HG03108 (cell line): ENCODE results near the gene PRKN.

Experiments used
- ATAC-seq: cut with Tn5 transposase; IDR thresholded peaks from one replicate; pipeline ENCODE4 v1.9.1; 2021; ENCODE audit warnings: moderate library complexity; ENCODE audit not compliant: unreplicated experiment

The PRKN gene

GRCh38 chr6:162256361-162256760 is 471.2 kb downstream of the PRKN start:
- no peak for ATAC-seq

GRCh38 chr6:162251257-162251656 is 476.3 kb downstream of the PRKN start:
- no peak for ATAC-seq

- ATAC-seq = no peak
Observed at GRCh38 chr6:162249907-162250642, 477.5 kb downstream of the PRKN start.

GRCh38 chr6:162245830-162246420 is 481.6 kb downstream of the PRKN start:
- no peak for ATAC-seq

- no peak for ATAC-seq
Observed at GRCh38 chr6:162244031-162244430, 483.5 kb downstream of the PRKN start.

GRCh38 chr6:162242915-162243314 is 484.7 kb downstream of the PRKN start:
- no peak for ATAC-seq

- no peak for ATAC-seq
Observed at GRCh38 chr6:162239330-162239729, 488.2 kb downstream of the PRKN start.

GRCh38 chr6:162238675-162239074 is 488.9 kb downstream of the PRKN start:
- no peak for ATAC-seq

- ATAC-seq = no peak
Observed at GRCh38 chr6:162237331-162237730, 490.2 kb downstream of the PRKN start.

- ATAC-seq = no peak
Observed at GRCh38 chr6:162234631-162235030, 492.9 kb downstream of the PRKN start.

- ATAC-seq = no peak
Observed at GRCh38 chr6:162230147-162230752, 497.3 kb downstream of the PRKN start.

GRCh38 chr6:162229093-162229492 is 498.5 kb downstream of the PRKN start:
- ATAC-seq = no peak

GRCh38 chr6:162226803-162227202 is 500.8 kb downstream of the PRKN start:
- no peak for ATAC-seq

GRCh38 chr6:162222521-162222920 is 505.0 kb downstream of the PRKN start:
- ATAC-seq = no peak

- ATAC-seq = no peak
Observed at GRCh38 chr6:162220876-162221275, 506.7 kb downstream of the PRKN start.

GRCh38 chr6:162219266-162219665 is 508.3 kb downstream of the PRKN start:
- ATAC-seq = no peak

- no peak for ATAC-seq
Observed at GRCh38 chr6:162217811-162218493, 509.6 kb downstream of the PRKN start.

- ATAC-seq = no peak
Observed at GRCh38 chr6:162217058-162217457, 510.5 kb downstream of the PRKN start.

GRCh38 chr6:162211777-162212176 is 515.8 kb downstream of the PRKN start:
- no peak for ATAC-seq

GRCh38 chr6:162211022-162211421 is 516.5 kb downstream of the PRKN start:
- no peak for ATAC-seq

GRCh38 chr6:162203287-162203686 is 524.3 kb downstream of the PRKN start:
- ATAC-seq = no peak
